GM12878 (cell line): ENCODE results near the gene MRGPRF. TPM values are rescaled to one million over a fixed set of nuclear protein-coding genes. Genes with fewer than 3 reads are reported as not detected.

Source experiments
- ATAC-seq: fragments of 200-7000 bp; cut with Tn5 transposase; 3 replicates; pipeline ENCODE4 v1.9.1; 2020; ENCODE audit warnings: mild to moderate bottlenecking, moderate library complexity
- BruUV-seq: library from RNA; stranded (reverse); fragments of 400-500 nt; replicated peaks from 2 replicates; lab custom pipeline; 2021; lab: Mats Ljungman, UMichigan
- CTCF ChIA-PET: fragments of 300-600 bp; sonication (Branson Sonifier 250); formaldehyde crosslinking; extraction: SDS; loops from one replicate; lab custom pipeline; 2021; ENCODE audit warnings: inconsistent platforms; lab: Yijun Ruan, JAX
- POLR2A ChIA-PET: fragments of 350-600 bp; formaldehyde crosslinking; extraction: SDS; loops from one replicate; lab custom pipeline; 2021; ENCODE audit warnings: inconsistent platforms; lab: Charles Lee
- RAD21 ChIA-PET: fragments of 300-600 bp; sonication (Branson Sonifier 250); formaldehyde crosslinking; loops from one replicate; lab custom pipeline; 2023; ENCODE audit warnings: antibody characterized with exemption; ENCODE audit not compliant: unreplicated experiment; lab: Charles Lee
- SMC1A ChIA-PET: fragments of 300-600 bp; sonication (Branson Sonifier 250); formaldehyde crosslinking; loops from one replicate; lab custom pipeline; 2023; ENCODE audit not compliant: unreplicated experiment, uncharacterized antibody; lab: Charles Lee
- DNase-seq: peaks from one replicate; pipeline ENCODE4 v3.0.0-alpha.2; 2011; ENCODE audit warnings: low read depth, low spot score
- FAIRE-seq: peaks from 3 replicates; lab custom pipeline; 2011; peaks lifted over from hg19 to GRCh38; lab: Jason Lieb, UNC
- H2AFZ ChIP-seq: 2 replicates; pipeline ENCODE4 v1.6.0; 2011; ENCODE audit warnings: low read depth, low read length, control low read depth; ENCODE audit not compliant: control insufficient read depth
- H3K27ac ChIP-seq: 2 replicates; pipeline ENCODE4 v1.5.1; 2011; ENCODE audit warnings: control low read depth; ENCODE audit not compliant: control insufficient read depth, insufficient read depth
- H3K27me3 ChIP-seq, 2 experiments: replicated peaks in 1 of 2; 2 replicates each; pipeline versions ENCODE4 v1.6.0 to v1.6.1; 2011; ENCODE audit warnings: low read length in 1 of 2; ENCODE audit not compliant: control insufficient read depth in 2 of 2, insufficient read depth in 2 of 2
- H3K36me3 ChIP-seq, 2 experiments: 2 replicates each; pipeline ENCODE4 v1.5.1; 2011; ENCODE audit warnings: low read length in 1 of 2; ENCODE audit not compliant: control insufficient read depth in 2 of 2, insufficient read depth in 2 of 2
- H3K4me1 ChIP-seq: 2 replicates; pipeline ENCODE4 v1.6.1; 2011; ENCODE audit warnings: mild to moderate bottlenecking, low read length, moderate library complexity, mixed read lengths; ENCODE audit not compliant: control insufficient read depth, insufficient read depth
- H3K4me2 ChIP-seq: 2 replicates; pipeline ENCODE4 v1.6.0; 2011; ENCODE audit warnings: control low read depth; ENCODE audit not compliant: control insufficient read depth, insufficient read depth
- H3K4me3 ChIP-seq: fragments of 200-600 bp; sonication (generic); 2 replicates; pipeline ENCODE4 v1.5.1; 2016
- H3K79me2 ChIP-seq: 2 replicates; pipeline ENCODE4 v1.6.0; 2011; ENCODE audit warnings: low read length; ENCODE audit not compliant: control insufficient read depth, insufficient read depth
- H3K9ac ChIP-seq: 2 replicates; pipeline ENCODE4 v1.8.0; 2011; ENCODE audit warnings: low read length, control low read depth, mixed read lengths; ENCODE audit not compliant: control insufficient read depth, insufficient read depth
- H3K9me3 ChIP-seq: replicated peaks from 3 replicates; pipeline ENCODE4 v1.5.1; 2011; ENCODE audit warnings: mild to moderate bottlenecking, low read length; ENCODE audit not compliant: control insufficient read depth, insufficient read depth
- H4K20me1 ChIP-seq: 2 replicates; pipeline ENCODE4 v1.6.0; 2011; ENCODE audit not compliant: control insufficient read depth, insufficient read depth
- BRCA1 ChIP-seq: IDR thresholded peaks from 2 replicates; pipeline ENCODE4 v1.6.1; 2011; ENCODE audit warnings: low read depth, low read length, improper control_type of control experiment
- CREB1 ChIP-seq: IDR thresholded peaks from 2 replicates; pipeline ENCODE4 v1.6.1; 2012; ENCODE audit warnings: low read depth, mild to moderate bottlenecking, inconsistent platforms
- HDAC6 ChIP-seq: fragments of 200-600 bp; sonication (generic); IDR thresholded peaks from one replicate; pipeline ENCODE4 v1.8.0; 2017; ENCODE audit warnings: antibody characterized with exemption; ENCODE audit not compliant: unreplicated experiment
- IKZF1 ChIP-seq: fragments of 450-650 bp; conservative IDR thresholded peaks from 2 replicates; pipeline ENCODE4 v1.6.1; 2017; ENCODE audit warnings: antibody characterized with exemption, mild to moderate bottlenecking
- IKZF2 ChIP-seq, 2 experiments: fragments of 450-650 bp; IDR thresholded peaks; 2 replicates each; pipeline ENCODE4 v1.6.1; 2017; ENCODE audit warnings: mild to moderate bottlenecking in 2 of 2, moderate library complexity in 2 of 2
- JUNB ChIP-seq: IDR thresholded peaks from 2 replicates; pipeline ENCODE4 v1.6.1; 2016; ENCODE audit warnings: antibody characterized with exemption, mild to moderate bottlenecking
- PAX5 ChIP-seq: IDR thresholded peaks from 2 replicates; pipeline ENCODE4 v1.6.1; 2011; ENCODE audit warnings: low read depth, low read length, borderline replicate concordance
- POLR2AphosphoS5 ChIP-seq: IDR thresholded peaks from 2 replicates; pipeline ENCODE4 v1.6.1; 2011; ENCODE audit warnings: mild to moderate bottlenecking, low read length, inconsistent platforms
- SMAD1 ChIP-seq: fragments of 450-650 bp; IDR thresholded peaks from 2 replicates; pipeline ENCODE4 v1.6.1; 2018; ENCODE audit warnings: mild to moderate bottlenecking, low read depth; ENCODE audit not compliant: partially characterized antibody
- SRF ChIP-seq, 2 experiments: IDR thresholded peaks; 2 replicates each; pipeline ENCODE4 v1.6.1; 2011; ENCODE audit warnings: low read depth in 2 of 2, low read length in 2 of 2, mild to moderate bottlenecking in 1 of 2, moderate library complexity in 1 of 2
- TCF3 ChIP-seq: IDR thresholded peaks from 2 replicates; pipeline ENCODE4 v1.6.1; 2012; ENCODE audit warnings: low read depth, mild to moderate bottlenecking, low read length, borderline replicate concordance; ENCODE audit not compliant: insufficient read depth
- YBX1 ChIP-seq: fragments of 450-650 bp; IDR thresholded peaks from 2 replicates; pipeline ENCODE4 v1.6.1; 2016; ENCODE audit warnings: antibody characterized with exemption
- ZNF274 ChIP-seq: IDR thresholded peaks from one replicate; pipeline ENCODE4 v1.8.0; 2011; ENCODE audit not compliant: insufficient read length, insufficient read depth
- ZZZ3 ChIP-seq: IDR thresholded peaks from 2 replicates; pipeline ENCODE4 v1.6.1; 2011; ENCODE audit warnings: low read depth; ENCODE audit not compliant: control insufficient read depth, insufficient read length
- WGBS: methylation state at CpG from one replicate; pipeline ENCODE4 v1.1.6; 2016; ENCODE audit warnings: low lambda C conversion rate; ENCODE audit not compliant: insufficient replicate concordance, insufficient coverage; ENCODE audit errors: missing lambda C conversion rate; 5-methylcytosine and 5-hydroxymethylcytosine counted together
- in situ Hi-C: fragments of 300-500 bp; cut with MboI; formaldehyde crosslinking; loops from 9 replicates; pipeline ENCODE4 v1.14.3; 2018; ENCODE audit warnings: mixed read lengths
- intact Hi-C: fragments of 100-400 bp; cut with micrococcal nuclease; formaldehyde crosslinking; loops from one replicate; pipeline ENCODE4 v1.14.2; 2022; ENCODE audit not compliant: unreplicated experiment
- polyA plus RNA-seq, 11 experiments: library from polyadenylated mRNA; depleted of rRNA in 4 of 11; unstranded in 6 of 11; stranded (reverse) in 5 of 11; fragments of >200 nt; fragmentation: Nextera tagmentation in 4 of 11; fragmentation: Illumina TruSeq in 1 of 11; extraction: Ambion mirVana in 4 of 11; extraction: Trizol in 1 of 11; gene quantifications; 1 replicate in 1 of 11; 2 replicates in 10 of 11; pipeline versions ENCODE4 v1.2.1 to v1.2.3, GENCODE V29; 2011 to 2016; ENCODE audit warnings: inconsistent platforms in 2 of 11, missing spikeins in 2 of 11, low read depth in 1 of 11
- total RNA-seq, 4 experiments: library from RNA; depleted of rRNA in 3 of 4; stranded (reverse); fragments of >200 nt in 3 of 4; fragmentation: Illumina TruSeq in 1 of 4; extraction: Trizol in 1 of 4; gene quantifications; 2 replicates each; pipeline versions ENCODE4 v1.2.1 to v1.2.3, GENCODE V29; 2013 to 2021
- TF ChIP-seq, protein P1 (sequence below): fragments of 450-650 bp; formaldehyde crosslinking; IDR thresholded peaks from 2 replicates; pipeline ENCODE4 v1.5.0; 2022; ENCODE audit warnings: mild to moderate bottlenecking, missing genetic modification characterization
- TF ChIP-seq, protein P2 (sequence below): IDR thresholded peaks from 2 replicates; pipeline ENCODE4 v1.6.1; 2011; ENCODE audit warnings: mild to moderate bottlenecking, low read depth, low read length, moderate library complexity; ENCODE audit not compliant: insufficient replicate concordance
- TF ChIP-seq, protein P3 (sequence below): fragments of 450-650 bp; conservative IDR thresholded peaks from 2 replicates; pipeline ENCODE4 v1.6.1; 2017; ENCODE audit warnings: mild to moderate bottlenecking, moderate library complexity

Gene MRGPRF
- total and polyA plus RNA-seq, 10 of the 15 experiments (the other 5 are each of a cell fraction or from before 2014, with no cell fraction given) = not detected

DNA sequence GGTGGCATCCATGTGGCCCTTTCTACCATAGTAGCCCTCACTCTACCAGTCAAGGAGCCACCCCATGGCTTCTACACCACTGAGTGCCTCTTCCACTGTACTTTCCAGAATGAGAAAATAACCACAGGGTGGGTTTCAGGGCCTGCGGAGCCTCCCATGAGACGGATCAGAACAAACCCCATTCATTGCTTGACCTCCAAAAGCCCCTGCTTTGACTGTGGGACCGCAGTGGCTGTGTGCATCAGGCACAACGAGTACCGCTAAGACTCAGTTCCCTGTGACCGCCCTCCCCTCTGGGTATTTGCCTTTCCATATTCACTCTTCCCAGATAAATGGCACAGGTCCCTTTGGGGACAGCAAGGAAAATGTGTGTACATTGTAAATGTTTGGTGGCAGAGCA, 11.5 kb upstream of the MRGPRF start:
- Histone ChIP-seq H3K79me2 (no peaks in the 10 kb centered on the region), H3K36me3 (no peaks in the 10 kb centered on the region), H4K20me1 (no peaks in the 10 kb centered on the region), H2AFZ (no peak overlapping the region), H3K9me3 (no peaks in the 10 kb centered on the region), H3K4me1 (peaks cover 5% of the 10 kb centered on the region), H3K4me2 (0 out of 2 replicates have a peak overlapping the region, but pooled peaks have one; percentile 9), H3K27ac (no peak overlapping the region), H3K9ac (no peak overlapping the region), H3K27me3 (no peaks in the 10 kb centered on the region), H3K4me3 (no peak overlapping the region)
- CTCF ChIA-PET = interaction anchor here (0.7 to 1.2 kb wide), 2 partner anchors 20 to 32 kb away, joined by 3 read pairs; no protein-coding TSS in a partner anchor
- SMC1A ChIA-PET = no interaction called here
- WGBS = 10% methylated on average over 6 of the region's 6 CpGs
- FAIRE-seq = no peak
- RAD21 ChIA-PET = interaction anchor here (0.7 to 0.9 kb wide), 2 partner anchors 27 to 32 kb away, joined by 3 read pairs; no protein-coding TSS in a partner anchor
- intact Hi-C loops (no loop called here), in situ Hi-C loops (no loop called here)
- POLR2A ChIA-PET = no interaction called here
- peak; percentile 81 for ATAC-seq
- BruUV-seq = no TSS peak
- DNase-seq = no peak
- TF ChIP-seq ZNF274 (no peak), BRCA1 (no peak), PAX5 (peak; percentile 70), SMAD1 (no peak), JUNB (peak; percentile 18; the same call in 1 of the 2 replicates), ZZZ3 (no peak), IKZF2 (IDR thresholded peaks at IDR 0.05) (peak in 1 of 2 experiments; percentile 33; a peak in 1 of 4 replicates), YBX1 (no peak), TCF3 (no peak), POLR2AphosphoS5 (no peak), HDAC6 (no peak), SRF (IDR thresholded peaks at IDR 0.05; ENCODE audit: low read depth in 2 of 2, low read length in 2 of 2) (no peak), CREB1 (no peak), IKZF1 (0 out of 2 replicates have a peak, but pooled peaks have one; percentile 32)
- TF ChIP-seq, protein P1, sequence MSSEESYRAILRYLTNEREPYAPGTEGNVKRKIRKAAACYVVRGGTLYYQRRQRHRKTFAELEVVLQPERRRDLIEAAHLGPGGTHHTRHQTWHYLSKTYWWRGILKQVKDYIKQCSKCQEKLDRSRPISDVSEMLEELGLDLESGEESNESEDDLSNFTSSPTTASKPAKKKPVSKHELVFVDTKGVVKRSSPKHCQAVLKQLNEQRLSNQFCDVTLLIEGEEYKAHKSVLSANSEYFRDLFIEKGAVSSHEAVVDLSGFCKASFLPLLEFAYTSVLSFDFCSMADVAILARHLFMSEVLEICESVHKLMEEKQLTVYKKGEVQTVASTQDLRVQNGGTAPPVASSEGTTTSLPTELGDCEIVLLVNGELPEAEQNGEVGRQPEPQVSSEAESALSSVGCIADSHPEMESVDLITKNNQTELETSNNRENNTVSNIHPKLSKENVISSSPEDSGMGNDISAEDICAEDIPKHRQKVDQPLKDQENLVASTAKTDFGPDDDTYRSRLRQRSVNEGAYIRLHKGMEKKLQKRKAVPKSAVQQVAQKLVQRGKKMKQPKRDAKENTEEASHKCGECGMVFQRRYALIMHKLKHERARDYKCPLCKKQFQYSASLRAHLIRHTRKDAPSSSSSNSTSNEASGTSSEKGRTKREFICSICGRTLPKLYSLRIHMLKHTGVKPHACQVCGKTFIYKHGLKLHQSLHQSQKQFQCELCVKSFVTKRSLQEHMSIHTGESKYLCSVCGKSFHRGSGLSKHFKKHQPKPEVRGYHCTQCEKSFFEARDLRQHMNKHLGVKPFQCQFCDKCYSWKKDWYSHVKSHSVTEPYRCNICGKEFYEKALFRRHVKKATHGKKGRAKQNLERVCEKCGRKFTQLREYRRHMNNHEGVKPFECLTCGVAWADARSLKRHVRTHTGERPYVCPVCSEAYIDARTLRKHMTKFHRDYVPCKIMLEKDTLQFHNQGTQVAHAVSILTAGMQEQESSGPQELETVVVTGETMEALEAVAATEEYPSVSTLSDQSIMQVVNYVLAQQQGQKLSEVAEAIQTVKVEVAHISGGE (CRISPR knock-in tag) = no peak
- TF ChIP-seq, protein P2, sequence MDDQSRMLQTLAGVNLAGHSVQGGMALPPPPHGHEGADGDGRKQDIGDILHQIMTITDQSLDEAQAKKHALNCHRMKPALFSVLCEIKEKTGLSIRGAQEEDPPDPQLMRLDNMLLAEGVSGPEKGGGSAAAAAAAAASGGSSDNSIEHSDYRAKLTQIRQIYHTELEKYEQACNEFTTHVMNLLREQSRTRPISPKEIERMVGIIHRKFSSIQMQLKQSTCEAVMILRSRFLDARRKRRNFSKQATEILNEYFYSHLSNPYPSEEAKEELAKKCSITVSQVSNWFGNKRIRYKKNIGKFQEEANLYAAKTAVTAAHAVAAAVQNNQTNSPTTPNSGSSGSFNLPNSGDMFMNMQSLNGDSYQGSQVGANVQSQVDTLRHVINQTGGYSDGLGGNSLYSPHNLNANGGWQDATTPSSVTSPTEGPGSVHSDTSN = no peak
- TF ChIP-seq, protein P3, sequence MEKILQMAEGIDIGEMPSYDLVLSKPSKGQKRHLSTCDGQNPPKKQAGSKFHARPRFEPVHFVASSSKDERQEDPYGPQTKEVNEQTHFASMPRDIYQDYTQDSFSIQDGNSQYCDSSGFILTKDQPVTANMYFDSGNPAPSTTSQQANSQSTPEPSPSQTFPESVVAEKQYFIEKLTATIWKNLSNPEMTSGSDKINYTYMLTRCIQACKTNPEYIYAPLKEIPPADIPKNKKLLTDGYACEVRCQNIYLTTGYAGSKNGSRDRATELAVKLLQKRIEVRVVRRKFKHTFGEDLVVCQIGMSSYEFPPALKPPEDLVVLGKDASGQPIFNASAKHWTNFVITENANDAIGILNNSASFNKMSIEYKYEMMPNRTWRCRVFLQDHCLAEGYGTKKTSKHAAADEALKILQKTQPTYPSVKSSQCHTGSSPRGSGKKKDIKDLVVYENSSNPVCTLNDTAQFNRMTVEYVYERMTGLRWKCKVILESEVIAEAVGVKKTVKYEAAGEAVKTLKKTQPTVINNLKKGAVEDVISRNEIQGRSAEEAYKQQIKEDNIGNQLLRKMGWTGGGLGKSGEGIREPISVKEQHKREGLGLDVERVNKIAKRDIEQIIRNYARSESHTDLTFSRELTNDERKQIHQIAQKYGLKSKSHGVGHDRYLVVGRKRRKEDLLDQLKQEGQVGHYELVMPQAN = no peak
